Measurements from ENCODE around the gene PKIG. TPM values are rescaled to one million over a fixed set of nuclear protein-coding genes. Genes with fewer than 3 reads are reported as not detected.

The PKIG gene
- total RNA-seq, 1 donor from 2014 or later, result 29.5 TPM

DNA sequence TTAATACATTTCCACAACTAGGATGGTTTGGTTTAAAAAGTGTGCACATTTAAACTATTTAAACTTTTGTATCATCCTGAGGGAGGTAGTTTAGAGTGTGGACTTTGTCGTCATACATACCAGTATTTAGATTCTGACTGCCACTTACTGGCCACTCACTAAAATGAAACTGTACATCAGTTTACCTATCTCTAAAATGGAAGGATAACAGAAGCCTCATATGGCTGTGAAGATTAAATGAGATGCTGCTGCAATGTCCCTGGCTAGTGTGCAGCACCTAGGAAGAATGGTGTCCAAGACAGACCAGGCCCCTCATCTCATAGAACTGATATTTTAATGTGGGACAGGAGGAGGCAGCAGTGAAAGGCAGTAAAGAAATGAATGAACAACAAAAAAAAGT, 12.0 kb upstream of the PKIG start:
- TF ChIP-seq, protein P1, sequence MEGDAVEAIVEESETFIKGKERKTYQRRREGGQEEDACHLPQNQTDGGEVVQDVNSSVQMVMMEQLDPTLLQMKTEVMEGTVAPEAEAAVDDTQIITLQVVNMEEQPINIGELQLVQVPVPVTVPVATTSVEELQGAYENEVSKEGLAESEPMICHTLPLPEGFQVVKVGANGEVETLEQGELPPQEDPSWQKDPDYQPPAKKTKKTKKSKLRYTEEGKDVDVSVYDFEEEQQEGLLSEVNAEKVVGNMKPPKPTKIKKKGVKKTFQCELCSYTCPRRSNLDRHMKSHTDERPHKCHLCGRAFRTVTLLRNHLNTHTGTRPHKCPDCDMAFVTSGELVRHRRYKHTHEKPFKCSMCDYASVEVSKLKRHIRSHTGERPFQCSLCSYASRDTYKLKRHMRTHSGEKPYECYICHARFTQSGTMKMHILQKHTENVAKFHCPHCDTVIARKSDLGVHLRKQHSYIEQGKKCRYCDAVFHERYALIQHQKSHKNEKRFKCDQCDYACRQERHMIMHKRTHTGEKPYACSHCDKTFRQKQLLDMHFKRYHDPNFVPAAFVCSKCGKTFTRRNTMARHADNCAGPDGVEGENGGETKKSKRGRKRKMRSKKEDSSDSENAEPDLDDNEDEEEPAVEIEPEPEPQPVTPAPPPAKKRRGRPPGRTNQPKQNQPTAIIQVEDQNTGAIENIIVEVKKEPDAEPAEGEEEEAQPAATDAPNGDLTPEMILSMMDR (IDR thresholded peaks at IDR 0.05), result no peak
- Mint-ChIP-seq H3K36me3 (ENCODE audit: unreplicated experiment) (no peaks in the 10 kb centered on the region), H3K27ac (ENCODE audit: unreplicated experiment) (no peak overlapping the region), H3K4me1 (ENCODE audit: unreplicated experiment) (peaks cover 33% of the 10 kb centered on the region), H3K27me3 (ENCODE audit: unreplicated experiment) (no peaks in the 10 kb centered on the region), H3K9me3 (ENCODE audit: unreplicated experiment) (no peaks in the 10 kb centered on the region), H3K4me3 (ENCODE audit: unreplicated experiment) (no peak overlapping the region)
- no peak for DNase-seq (ENCODE audit: extremely low spot score, unreplicated experiment)

DNA sequence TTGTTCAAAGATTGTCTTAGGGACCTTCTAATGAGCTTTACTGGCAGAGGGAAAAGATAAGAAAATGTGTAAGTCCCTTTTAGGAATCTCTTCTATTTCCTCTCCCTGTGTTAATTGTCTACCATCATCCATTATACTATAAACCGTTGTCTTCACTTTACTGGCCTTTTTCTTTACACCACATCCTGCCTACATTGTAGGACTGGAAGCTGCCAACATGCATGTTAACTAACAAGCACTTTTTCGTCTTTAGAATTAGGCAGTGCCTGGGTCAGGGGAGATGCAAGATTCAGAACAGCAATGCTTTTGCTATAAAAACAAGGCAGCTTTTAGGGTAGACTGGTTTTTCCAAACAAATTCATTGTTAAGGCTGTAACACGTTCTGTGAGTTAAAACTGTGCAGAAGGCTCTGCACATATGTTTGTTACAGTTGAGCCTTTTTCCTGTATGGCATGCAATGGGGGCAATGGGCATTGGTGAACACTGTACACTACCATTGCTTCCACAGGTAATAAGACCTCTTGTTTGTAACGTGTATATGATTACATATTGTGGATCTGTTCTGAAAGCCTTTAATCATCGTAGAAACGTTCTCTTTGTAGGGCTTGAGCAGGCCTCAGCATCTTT, 10.9 kb upstream of the PKIG start:
- Mint-ChIP-seq H3K4me3 (ENCODE audit: unreplicated experiment) (no peak overlapping the region), H3K27me3 (ENCODE audit: unreplicated experiment) (no peaks in the 10 kb centered on the region), H3K36me3 (ENCODE audit: unreplicated experiment) (no peaks in the 10 kb centered on the region), H3K27ac (ENCODE audit: unreplicated experiment) (no peak overlapping the region), H3K9me3 (ENCODE audit: unreplicated experiment) (no peaks in the 10 kb centered on the region), H3K4me1 (ENCODE audit: unreplicated experiment) (peaks cover 38% of the 10 kb centered on the region)
- TF ChIP-seq, protein P1 (IDR thresholded peaks at IDR 0.05), result no peak
- DNase-seq (ENCODE audit: extremely low spot score, unreplicated experiment), result no peak

DNA sequence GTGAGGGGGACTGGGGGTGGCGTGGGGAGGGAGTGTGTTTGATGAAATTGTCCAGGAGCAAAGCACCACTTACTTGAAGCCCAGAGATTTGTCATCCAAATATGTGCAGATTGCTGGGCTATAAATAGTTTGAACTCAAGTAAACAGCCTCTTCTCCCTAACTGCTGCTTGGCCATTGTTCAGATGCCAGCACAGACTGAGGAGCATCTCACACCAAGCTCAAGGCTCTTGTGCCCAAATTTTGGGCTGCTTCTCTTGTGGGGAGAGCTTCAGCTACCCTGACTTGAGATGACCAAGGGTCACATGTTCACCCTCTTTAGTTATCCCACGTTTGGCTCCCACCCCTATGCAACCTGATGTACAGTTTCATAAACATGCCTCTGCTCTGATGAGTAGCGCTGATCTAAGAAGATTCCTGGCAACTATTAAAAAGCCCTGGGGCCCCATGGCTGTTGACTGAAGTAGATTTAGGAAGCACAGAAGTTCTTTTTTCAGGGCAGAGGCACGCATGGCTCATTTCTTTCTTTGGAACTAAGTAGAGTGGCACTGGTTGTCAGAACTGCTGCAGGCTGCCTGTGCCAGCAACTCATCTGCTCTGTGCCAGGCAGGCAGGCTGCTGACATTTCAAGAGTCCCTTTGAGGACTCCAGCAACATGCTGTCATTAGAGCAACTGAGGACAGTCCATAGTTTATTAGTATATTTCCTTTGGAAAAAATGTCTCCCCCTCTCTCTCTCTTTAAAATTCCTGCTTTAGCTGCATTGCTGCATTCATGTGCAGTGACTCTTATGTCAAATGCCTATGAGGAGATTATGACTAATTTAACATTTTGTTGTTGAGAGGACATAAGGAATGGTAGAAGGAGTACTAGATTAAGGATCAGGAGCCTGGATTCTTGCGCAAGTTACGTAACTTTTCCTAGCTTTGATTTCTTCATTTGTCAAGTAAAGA, 9.6 kb upstream of the PKIG start:
- no peaks in the 10 kb centered on the region for H3K27me3 Mint-ChIP-seq (ENCODE audit: unreplicated experiment)
- peak overlapping the region; percentile 92 for H3K27ac Mint-ChIP-seq (ENCODE audit: unreplicated experiment)
- TF ChIP-seq, protein P1 (IDR thresholded peaks at IDR 0.05), result no peak
- H3K4me3 Mint-ChIP-seq (ENCODE audit: unreplicated experiment), result peak overlapping the region; percentile 30
- H3K36me3 Mint-ChIP-seq (ENCODE audit: unreplicated experiment), result no peaks in the 10 kb centered on the region
- DNase-seq (ENCODE audit: extremely low spot score, unreplicated experiment), result no peak
- no peaks in the 10 kb centered on the region for H3K9me3 Mint-ChIP-seq (ENCODE audit: unreplicated experiment)
- H3K4me1 Mint-ChIP-seq (ENCODE audit: unreplicated experiment), result peaks cover 48% of the 10 kb centered on the region

DNA sequence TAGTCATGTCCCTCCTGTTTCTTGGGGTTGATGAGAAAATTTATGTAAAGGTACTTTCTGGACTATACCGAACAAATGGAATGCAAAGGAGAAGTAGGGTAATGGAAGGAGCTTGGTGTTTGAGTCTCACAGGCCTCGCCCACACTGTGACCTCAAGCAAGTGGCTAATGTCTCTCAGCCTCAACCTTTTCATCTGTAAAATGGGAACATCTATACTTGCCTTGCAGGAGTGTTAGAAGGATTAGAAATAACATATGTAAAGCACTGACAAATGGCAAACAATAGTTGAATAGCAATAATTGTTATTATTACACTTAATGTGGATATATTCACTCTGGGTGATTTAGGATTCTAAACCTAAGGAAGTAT, 8.9 kb upstream of the PKIG start:
- Mint-ChIP-seq H3K36me3 (ENCODE audit: unreplicated experiment) (peaks cover 1% of the 10 kb centered on the region), H3K9me3 (ENCODE audit: unreplicated experiment) (no peaks in the 10 kb centered on the region), H3K4me3 (ENCODE audit: unreplicated experiment) (peak overlapping the region; percentile 30), H3K27ac (ENCODE audit: unreplicated experiment) (peak overlapping the region; percentile 92), H3K27me3 (ENCODE audit: unreplicated experiment) (no peaks in the 10 kb centered on the region), H3K4me1 (ENCODE audit: unreplicated experiment) (peaks cover 48% of the 10 kb centered on the region)
- no peak for DNase-seq (ENCODE audit: extremely low spot score, unreplicated experiment)
- TF ChIP-seq, protein P1 (IDR thresholded peaks at IDR 0.05), result no peak

DNA sequence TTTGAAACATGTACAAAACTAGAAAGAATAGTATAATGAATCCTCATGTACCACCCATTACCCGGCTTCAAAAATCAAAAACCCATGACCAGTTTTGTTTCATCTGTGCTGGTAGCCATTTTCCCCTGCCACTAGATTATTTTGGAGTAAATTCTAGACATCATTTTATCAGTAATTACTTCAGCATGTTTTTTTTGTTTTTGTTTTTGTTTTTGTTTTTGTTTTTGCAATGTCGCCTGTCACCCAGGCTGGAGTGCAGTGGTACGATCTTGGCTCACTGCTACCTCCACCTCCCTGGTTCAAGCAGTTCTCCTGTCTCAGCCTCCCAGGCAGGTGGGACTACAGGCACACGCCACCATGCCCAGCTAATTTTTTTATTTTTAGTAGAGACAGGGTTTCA, 8.0 kb upstream of the PKIG start:
- Mint-ChIP-seq H3K4me3 (ENCODE audit: unreplicated experiment) (no peak overlapping the region), H3K9me3 (ENCODE audit: unreplicated experiment) (no peaks in the 10 kb centered on the region), H3K27me3 (ENCODE audit: unreplicated experiment) (no peaks in the 10 kb centered on the region), H3K36me3 (ENCODE audit: unreplicated experiment) (peaks cover 2% of the 10 kb centered on the region), H3K4me1 (ENCODE audit: unreplicated experiment) (peaks cover 49% of the 10 kb centered on the region), H3K27ac (ENCODE audit: unreplicated experiment) (peak overlapping the region; percentile 92)
- TF ChIP-seq, protein P1 (IDR thresholded peaks at IDR 0.05), result no peak
- no peak for DNase-seq (ENCODE audit: extremely low spot score, unreplicated experiment)
